SU-DHL-6 (cell line): ENCODE results near the gene NSMF.

Source experiments
- H2AFZ ChIP-seq: fragments of 200-600 bp; sonication (generic); 2 replicates; pipeline ENCODE4 v1.6.1; 2014; ENCODE audit warnings: low read depth, mild to moderate bottlenecking, moderate library complexity, mixed read lengths, antibody characterized with exemption, low read length; ENCODE audit not compliant: severe bottlenecking
- H3F3A ChIP-seq: fragments of 200-600 bp; shearing (Covaris generic); 2 replicates; pipeline ENCODE4 v1.6.0; 2016; ENCODE audit warnings: antibody characterized with exemption, mild to moderate bottlenecking; ENCODE audit not compliant: insufficient read depth
- H3K27ac ChIP-seq: fragments of 200-600 bp; sonication (generic); 2 replicates; pipeline ENCODE4 v1.5.1; 2016; ENCODE audit warnings: low read depth, mild to moderate bottlenecking, low read length, moderate library complexity, mixed read lengths
- H3K27me3 ChIP-seq: fragments of 200-600 bp; sonication (generic), shearing (Covaris generic); 2 replicates; pipeline ENCODE4 v1.6.0; 2014; ENCODE audit warnings: mild to moderate bottlenecking, low read length
- H3K36me3 ChIP-seq: fragments of 200-600 bp; sonication (generic); 2 replicates; pipeline ENCODE4 v1.6.1; 2014; ENCODE audit warnings: mild to moderate bottlenecking, low read length, mixed read lengths
- H3K4me2 ChIP-seq: fragments of 300-600, 200-600 bp; shearing (Covaris generic), sonication (generic); 2 replicates; pipeline ENCODE4 v1.6.0; 2014; ENCODE audit warnings: low read length, low read depth, mild to moderate bottlenecking; ENCODE audit not compliant: poor library complexity, severe bottlenecking
- H3K4me3 ChIP-seq: fragments of 200-600 bp; sonication (generic); 2 replicates; pipeline ENCODE4 v1.5.1; 2014; ENCODE audit warnings: antibody characterized with exemption, low read length, mild to moderate bottlenecking, mixed read lengths; ENCODE audit not compliant: insufficient read depth, poor library complexity, severe bottlenecking
- H3K79me2 ChIP-seq: fragments of 200-600 bp; sonication (generic); 2 replicates; pipeline ENCODE4 v1.6.1; 2014; ENCODE audit warnings: mild to moderate bottlenecking, low read length, moderate library complexity; ENCODE audit not compliant: insufficient read depth
- H3K9ac ChIP-seq: fragments of 200-600 bp; sonication (generic); 2 replicates; pipeline ENCODE4 v1.7.0; 2014; ENCODE audit warnings: mild to moderate bottlenecking, low read length
- H3K9me2 ChIP-seq: fragments of 200-600 bp; sonication (generic); replicated peaks from 2 replicates; pipeline ENCODE4 v1.6.1; 2014; ENCODE audit warnings: low read length; ENCODE audit not compliant: insufficient read depth
- H3K9me3 ChIP-seq: fragments of 200-600 bp; sonication (generic); 2 replicates; pipeline ENCODE4 v1.6.1; 2014; ENCODE audit warnings: low read length, mixed read lengths; ENCODE audit not compliant: insufficient read depth
- H4K20me1 ChIP-seq: fragments of 200-600 bp; sonication (generic); 2 replicates; pipeline ENCODE4 v1.6.1; 2014; ENCODE audit warnings: low read depth, mild to moderate bottlenecking, antibody characterized with exemption, low read length, moderate library complexity, mixed read lengths
- EZH2phosphoT487 ChIP-seq: fragments of 200-600 bp; sonication (generic), shearing (Covaris generic); conservative IDR thresholded peaks from 2 replicates; pipeline ENCODE4 v1.6.1; 2018; ENCODE audit warnings: mild to moderate bottlenecking, antibody characterized with exemption, low read length, moderate library complexity, mixed read lengths
- TF ChIP-seq, protein P1 (sequence below): fragments of 200-600 bp; sonication (generic); IDR thresholded peaks from one replicate; pipeline ENCODE4 v1.5.1; 2017; ENCODE audit warnings: antibody characterized with exemption, mild to moderate bottlenecking, low read length, moderate library complexity; ENCODE audit not compliant: insufficient read depth, poor library complexity, severe bottlenecking

The NSMF gene

DNA sequence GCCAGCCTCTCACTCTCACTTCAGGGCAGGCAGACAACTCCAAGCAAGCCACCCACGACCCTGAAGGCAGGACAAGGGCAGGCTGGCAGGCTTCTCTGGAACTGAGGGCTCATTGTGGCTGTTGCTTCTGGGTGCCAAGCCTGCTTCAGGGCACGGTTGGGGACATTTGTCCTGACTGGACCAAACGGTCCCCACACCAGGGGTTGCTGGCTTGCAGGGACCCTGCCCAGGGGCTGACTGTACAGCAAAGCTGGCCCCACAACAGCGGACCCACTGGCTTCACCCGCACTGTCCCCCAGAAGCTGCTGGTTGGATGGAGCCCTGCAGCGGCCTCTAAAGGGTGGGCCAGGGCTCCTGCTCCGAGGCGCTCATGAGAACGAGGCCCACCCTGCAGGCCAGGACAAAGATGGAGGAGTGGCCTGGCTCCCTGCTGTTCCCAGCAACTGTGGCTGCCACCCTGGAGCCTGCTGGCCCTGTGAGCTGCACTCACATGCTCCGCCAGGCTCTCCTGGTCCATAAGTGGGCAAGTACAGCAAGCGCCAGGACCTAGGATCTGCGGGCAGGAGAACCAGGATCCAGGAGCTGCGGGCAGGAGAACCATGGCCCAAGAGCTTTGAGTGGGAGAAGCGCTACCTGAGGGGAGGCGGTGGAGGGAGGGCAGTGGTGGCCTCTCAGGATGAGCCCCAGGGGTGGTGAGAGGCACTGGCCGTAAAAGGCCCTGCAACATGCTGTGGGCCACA is 34.4 kb upstream of the NSMF start:
- no peak overlapping the region for H3K27ac ChIP-seq
- H3K4me3 ChIP-seq = no peak overlapping the region
- H3K9me2 ChIP-seq = no peaks in the 10 kb centered on the region
- H3K36me3 ChIP-seq = no peaks in the 10 kb centered on the region
- no peaks in the 10 kb centered on the region for H4K20me1 ChIP-seq
- no peaks in the 10 kb centered on the region for H3K27me3 ChIP-seq
- TF ChIP-seq, protein P1, sequence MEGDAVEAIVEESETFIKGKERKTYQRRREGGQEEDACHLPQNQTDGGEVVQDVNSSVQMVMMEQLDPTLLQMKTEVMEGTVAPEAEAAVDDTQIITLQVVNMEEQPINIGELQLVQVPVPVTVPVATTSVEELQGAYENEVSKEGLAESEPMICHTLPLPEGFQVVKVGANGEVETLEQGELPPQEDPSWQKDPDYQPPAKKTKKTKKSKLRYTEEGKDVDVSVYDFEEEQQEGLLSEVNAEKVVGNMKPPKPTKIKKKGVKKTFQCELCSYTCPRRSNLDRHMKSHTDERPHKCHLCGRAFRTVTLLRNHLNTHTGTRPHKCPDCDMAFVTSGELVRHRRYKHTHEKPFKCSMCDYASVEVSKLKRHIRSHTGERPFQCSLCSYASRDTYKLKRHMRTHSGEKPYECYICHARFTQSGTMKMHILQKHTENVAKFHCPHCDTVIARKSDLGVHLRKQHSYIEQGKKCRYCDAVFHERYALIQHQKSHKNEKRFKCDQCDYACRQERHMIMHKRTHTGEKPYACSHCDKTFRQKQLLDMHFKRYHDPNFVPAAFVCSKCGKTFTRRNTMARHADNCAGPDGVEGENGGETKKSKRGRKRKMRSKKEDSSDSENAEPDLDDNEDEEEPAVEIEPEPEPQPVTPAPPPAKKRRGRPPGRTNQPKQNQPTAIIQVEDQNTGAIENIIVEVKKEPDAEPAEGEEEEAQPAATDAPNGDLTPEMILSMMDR = no peak
- TF ChIP-seq EZH2phosphoT487 = no peak
- H3K9me3 ChIP-seq = no peaks in the 10 kb centered on the region
- H3K79me2 ChIP-seq = no peaks in the 10 kb centered on the region
- no peak overlapping the region for H2AFZ ChIP-seq
- H3K9ac ChIP-seq = no peak overlapping the region
- H3K4me2 ChIP-seq = no peak overlapping the region
- H3F3A ChIP-seq = no peaks in the 10 kb centered on the region

DNA sequence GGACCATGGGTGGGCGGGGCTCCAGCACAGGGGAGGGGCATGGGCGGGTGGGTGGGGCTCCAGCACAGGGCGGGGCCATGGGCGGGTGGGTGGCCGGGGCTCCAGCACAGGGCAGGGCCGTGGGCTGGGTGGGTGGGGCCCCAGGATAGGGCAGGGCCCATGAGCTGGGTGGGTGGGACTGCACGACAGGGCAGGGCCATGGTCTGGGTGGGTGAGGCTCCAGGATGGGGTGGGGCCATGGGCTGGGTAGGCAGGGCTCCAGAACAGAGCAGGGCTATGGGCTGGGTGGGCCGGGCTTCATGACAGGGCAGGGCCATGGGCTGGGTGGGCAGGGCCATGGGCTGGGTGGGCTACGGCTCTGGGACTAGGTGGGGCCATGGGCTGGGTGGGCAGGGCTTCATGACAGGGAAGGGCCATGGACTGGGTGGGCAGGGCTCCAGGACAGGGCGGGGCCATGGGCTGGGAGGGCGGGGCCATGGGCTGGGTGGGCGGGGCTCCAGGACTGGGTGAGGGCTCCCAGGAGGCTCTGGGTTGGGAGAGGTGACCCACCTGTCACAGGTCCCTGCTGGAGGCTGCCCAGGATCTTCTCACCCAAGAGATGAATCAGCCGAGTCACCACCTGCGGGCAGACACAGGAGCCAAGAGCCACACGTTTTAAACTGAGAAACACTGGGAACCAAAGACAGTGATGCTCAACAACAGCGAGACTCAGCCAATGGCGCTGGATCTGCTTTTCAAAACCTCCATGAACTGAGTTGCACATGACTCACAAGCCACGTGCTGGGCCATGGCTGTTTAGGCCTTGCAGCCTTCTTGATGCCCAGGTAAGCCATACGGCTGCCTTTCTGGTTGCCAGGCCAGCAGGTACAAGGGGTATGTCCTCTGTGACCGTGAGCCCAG is 33.6 kb upstream of the NSMF start:
- no peak overlapping the region for H3K4me2 ChIP-seq
- H3K27ac ChIP-seq = no peak overlapping the region
- no peaks in the 10 kb centered on the region for H3K36me3 ChIP-seq
- no peaks in the 10 kb centered on the region for H4K20me1 ChIP-seq
- no peaks in the 10 kb centered on the region for H3F3A ChIP-seq
- TF ChIP-seq EZH2phosphoT487 = no peak
- TF ChIP-seq, protein P1 = no peak
- H2AFZ ChIP-seq = no peak overlapping the region
- H3K4me3 ChIP-seq = no peak overlapping the region
- no peaks in the 10 kb centered on the region for H3K9me2 ChIP-seq
- H3K79me2 ChIP-seq = no peaks in the 10 kb centered on the region
- no peak overlapping the region for H3K9ac ChIP-seq
- H3K27me3 ChIP-seq = no peaks in the 10 kb centered on the region
- no peaks in the 10 kb centered on the region for H3K9me3 ChIP-seq

DNA sequence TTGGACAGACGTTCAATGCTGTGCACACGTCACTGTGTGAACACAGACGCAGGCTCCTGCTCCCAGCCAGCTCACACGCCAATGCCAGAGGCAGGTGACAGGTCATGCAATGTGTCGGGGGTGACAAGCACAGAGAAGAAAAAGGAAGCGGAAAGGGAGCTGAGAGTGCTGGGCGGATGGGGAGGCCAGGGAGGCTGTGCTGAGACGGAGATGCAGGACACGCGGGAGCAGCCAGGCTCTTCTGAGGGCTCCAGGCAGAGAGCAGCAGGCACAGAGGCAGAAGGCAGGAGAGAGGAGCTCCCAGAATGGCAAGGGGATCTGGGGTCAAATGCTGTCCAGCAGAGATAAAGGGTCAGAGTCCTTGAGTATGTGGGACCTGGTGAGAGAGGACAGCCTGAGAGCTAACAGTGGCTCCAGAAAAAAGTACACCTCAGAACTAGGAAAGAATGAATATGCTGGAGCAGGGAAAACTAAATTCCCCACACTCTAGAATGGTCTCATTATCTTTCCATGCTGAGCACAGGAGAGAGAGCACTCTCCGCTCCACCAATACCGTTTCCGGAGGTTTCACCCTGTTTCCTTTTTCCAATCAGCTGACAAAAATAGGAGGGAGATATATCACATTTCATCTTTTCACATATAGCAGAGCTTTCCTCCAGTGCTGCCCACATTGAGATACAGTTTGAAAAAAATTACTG is 32.8 kb upstream of the NSMF start:
- no peaks in the 10 kb centered on the region for H3K36me3 ChIP-seq
- H3K4me2 ChIP-seq = no peak overlapping the region
- no peak overlapping the region for H3K4me3 ChIP-seq
- H2AFZ ChIP-seq = no peak overlapping the region
- no peaks in the 10 kb centered on the region for H3K27me3 ChIP-seq
- H3K9ac ChIP-seq = no peak overlapping the region
- no peak for TF ChIP-seq EZH2phosphoT487
- TF ChIP-seq, protein P1 = no peak
- H3F3A ChIP-seq = no peaks in the 10 kb centered on the region
- no peaks in the 10 kb centered on the region for H3K9me3 ChIP-seq
- H3K9me2 ChIP-seq = no peaks in the 10 kb centered on the region
- no peaks in the 10 kb centered on the region for H4K20me1 ChIP-seq
- H3K27ac ChIP-seq = no peak overlapping the region
- no peaks in the 10 kb centered on the region for H3K79me2 ChIP-seq
